Immature natural killer cell (primary cell): Measurements from ENCODE around the gene KCNH3. TPM values are rescaled to one million over a fixed set of nuclear protein-coding genes. Genes with fewer than 3 reads are reported as not detected.

Experiments
- DNase-seq, 3 donors: peaks; one replicate each; pipeline ENCODE4 v3.0.0; 2022; ENCODE audit warnings: mixed read lengths in 1 of 3
- H3K27ac Mint-ChIP-seq, 6 donors: one replicate each; pipeline ENCODE4 v1.8.0; 2020; ENCODE audit warnings: mixed read lengths in 6 of 6, mild to moderate bottlenecking in 5 of 6, inconsistent platforms in 4 of 6, moderate library complexity in 3 of 6
- H3K27me3 Mint-ChIP-seq, 3 donors: one replicate each; pipeline ENCODE4 v1.8.0; 2020 to 2021; ENCODE audit warnings: low read depth in 3 of 3, mild to moderate bottlenecking in 3 of 3, mixed read lengths in 3 of 3, moderate library complexity in 3 of 3, inconsistent platforms in 1 of 3
- H3K36me3 Mint-ChIP-seq, 3 donors: one replicate each; pipeline ENCODE4 v1.8.0; 2020; ENCODE audit warnings: mixed read lengths in 3 of 3, inconsistent platforms in 2 of 3, mild to moderate bottlenecking in 2 of 3
- H3K4me1 Mint-ChIP-seq, 2 donors: one replicate each; pipeline ENCODE4 v1.8.0; 2020; ENCODE audit warnings: inconsistent platforms in 2 of 2, mild to moderate bottlenecking in 2 of 2, mixed read lengths in 2 of 2, moderate library complexity in 1 of 2
- H3K4me3 Mint-ChIP-seq, 5 donors: one replicate each; pipeline ENCODE4 v1.8.0; 2020; ENCODE audit warnings: mild to moderate bottlenecking in 5 of 5, mixed read lengths in 5 of 5, inconsistent platforms in 3 of 5, moderate library complexity in 3 of 5
- H3K9me3 Mint-ChIP-seq, 6 donors: one replicate each; pipeline ENCODE4 v1.8.0; 2020; ENCODE audit warnings: mild to moderate bottlenecking in 6 of 6, mixed read lengths in 6 of 6, inconsistent platforms in 4 of 6, moderate library complexity in 3 of 6
- polyA plus RNA-seq, 3 donors: library from polyadenylated mRNA; unstranded; fragments of 300-500 nt; fragmentation: Illumina TruSeq; gene quantifications; one replicate each; pipeline ENCODE4 v1.2.3, GENCODE V29; 2021

The KCNH3 gene
- polyA plus RNA-seq, 3 donors from 2014 or later, result 0.96 to 1.1 TPM; not detected in 1

GRCh38 chr12:49553512-49554088 lies 14.8 kb downstream of the KCNH3 start:
- Mint-ChIP-seq H3K27me3 (peaks cover 0 to 8% (median 0%) of the 10 kb centered on the region in 3 donors), H3K4me3 (no peak overlapping the region), H3K9me3 (no peaks in the 10 kb centered on the region), H3K36me3 (peaks cover 0 to 9% (median 5%) of the 10 kb centered on the region in 3 donors), H3K4me1 (peaks cover 0 to 3% of the 10 kb centered on the region in 2 donors), H3K27ac (no peak overlapping the region)
- DNase-seq, result peak in 1 of 3 donors; percentile 21

- Mint-ChIP-seq H3K36me3 (peaks cover 0 to 15% (median 7%) of the 10 kb centered on the region in 3 donors), H3K27ac (no peak overlapping the region), H3K4me1 (peaks cover 0 to 1% of the 10 kb centered on the region in 2 donors), H3K4me3 (no peak overlapping the region), H3K27me3 (peaks cover 0 to 8% (median 0%) of the 10 kb centered on the region in 3 donors), H3K9me3 (no peaks in the 10 kb centered on the region)
- no peak for DNase-seq
Measured at GRCh38 chr12:49554266-49554665, 15.4 kb downstream of the KCNH3 start.

DNA sequence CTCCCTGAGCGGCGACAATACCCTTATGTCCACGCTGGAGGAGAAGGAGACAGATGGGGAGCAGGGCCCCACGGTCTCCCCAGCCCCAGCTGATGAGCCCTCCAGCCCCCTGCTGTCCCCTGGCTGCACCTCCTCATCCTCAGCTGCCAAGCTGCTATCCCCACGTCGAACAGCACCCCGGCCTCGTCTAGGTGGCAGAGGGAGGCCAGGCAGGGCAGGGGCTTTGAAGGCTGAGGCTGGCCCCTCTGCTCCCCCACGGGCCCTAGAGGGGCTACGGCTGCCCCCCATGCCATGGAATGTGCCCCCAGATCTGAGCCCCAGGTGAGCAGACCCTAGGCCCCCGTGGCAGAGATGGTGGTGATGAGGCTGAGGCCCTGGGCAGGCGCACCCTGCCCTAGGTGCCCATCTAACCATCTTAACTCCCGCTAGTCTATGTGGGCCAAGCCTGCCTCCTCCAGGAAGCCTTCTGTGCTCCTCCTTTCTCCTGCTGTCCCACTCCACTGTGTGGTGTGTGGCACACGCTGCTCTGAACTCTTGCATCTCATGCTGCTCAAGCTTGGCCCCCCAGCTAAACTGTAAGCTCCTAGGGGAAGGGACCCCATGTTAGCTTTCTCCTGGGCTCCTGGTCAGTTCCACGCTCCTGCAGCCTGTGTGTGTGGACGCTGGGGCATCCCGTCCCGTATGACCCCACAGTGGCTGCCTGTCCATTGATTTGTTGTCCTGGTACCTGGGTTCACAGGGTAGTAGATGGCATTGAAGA lies 17.0 kb downstream of the KCNH3 start:
- no peaks in the 10 kb centered on the region for H3K4me1 Mint-ChIP-seq
- peaks cover 0 to 5% (median 0%) of the 10 kb centered on the region in 3 donors for H3K27me3 Mint-ChIP-seq
- peak overlapping the region in 2 of 6 donors; percentile 35 to 51 for H3K27ac Mint-ChIP-seq
- peaks cover 0 to 19% (median 9%) of the 10 kb centered on the region in 3 donors for H3K36me3 Mint-ChIP-seq
- H3K9me3 Mint-ChIP-seq, result no peaks in the 10 kb centered on the region
- DNase-seq, result no peak
- no peak overlapping the region for H3K4me3 Mint-ChIP-seq

GRCh38 chr12:49556391-49557186 lies 17.8 kb downstream of the KCNH3 start:
- Mint-ChIP-seq H3K4me3 (no peak overlapping the region), H3K27ac (peak overlapping the region in 3 of 6 donors; percentile 40 to 62 (median 50)), H3K4me1 (no peaks in the 10 kb centered on the region), H3K36me3 (peaks cover 0 to 22% (median 11%) of the 10 kb centered on the region in 3 donors), H3K27me3 (peaks cover 0 to 2% (median 0%) of the 10 kb centered on the region in 3 donors), H3K9me3 (no peaks in the 10 kb centered on the region)
- DNase-seq, result no peak

- no peak for DNase-seq
- Mint-ChIP-seq H3K4me3 (no peak overlapping the region), H3K9me3 (no peaks in the 10 kb centered on the region), H3K4me1 (peaks cover 0 to 3% of the 10 kb centered on the region in 2 donors), H3K36me3 (peaks cover 4 to 29% (median 16%) of the 10 kb centered on the region in 3 donors), H3K27me3 (peaks cover 0 to 1% (median 0%) of the 10 kb centered on the region in 3 donors), H3K27ac (no peak overlapping the region)
Measured at GRCh38 chr12:49557187-49557916, 18.5 kb downstream of the KCNH3 start.

DNA sequence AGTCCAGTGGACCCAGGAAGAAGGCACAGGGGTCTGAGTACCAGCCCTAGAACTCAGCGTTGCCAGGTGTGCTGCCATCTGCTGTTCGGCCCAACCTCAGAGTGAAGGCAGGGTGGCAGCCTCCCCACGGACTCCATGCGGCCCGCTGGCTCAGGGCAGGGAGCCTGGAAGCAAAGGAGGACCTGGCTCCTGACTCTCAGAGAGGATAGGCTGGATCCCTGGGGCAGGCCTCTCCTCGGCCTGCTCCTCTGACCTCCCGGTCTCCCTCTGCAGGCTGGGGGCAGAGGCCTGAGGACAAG lies 19.0 kb downstream of the KCNH3 start:
- H3K27ac Mint-ChIP-seq, result no peak overlapping the region
- H3K27me3 Mint-ChIP-seq, result no peaks in the 10 kb centered on the region
- H3K4me3 Mint-ChIP-seq, result no peak overlapping the region
- H3K9me3 Mint-ChIP-seq, result no peaks in the 10 kb centered on the region
- DNase-seq, result no peak
- peaks cover 0 to 3% of the 10 kb centered on the region in 2 donors for H3K4me1 Mint-ChIP-seq
- H3K36me3 Mint-ChIP-seq, result peaks cover 9 to 34% (median 16%) of the 10 kb centered on the region in 3 donors

GRCh38 chr12:49558526-49558925 lies 19.7 kb downstream of the KCNH3 start:
- Mint-ChIP-seq H3K27ac (no peak overlapping the region), H3K9me3 (no peaks in the 10 kb centered on the region), H3K27me3 (no peaks in the 10 kb centered on the region), H3K4me1 (peaks cover 2 to 4% of the 10 kb centered on the region in 2 donors), H3K4me3 (no peak overlapping the region), H3K36me3 (peaks cover 9 to 35% (median 16%) of the 10 kb centered on the region in 3 donors)
- DNase-seq, result no peak

DNA sequence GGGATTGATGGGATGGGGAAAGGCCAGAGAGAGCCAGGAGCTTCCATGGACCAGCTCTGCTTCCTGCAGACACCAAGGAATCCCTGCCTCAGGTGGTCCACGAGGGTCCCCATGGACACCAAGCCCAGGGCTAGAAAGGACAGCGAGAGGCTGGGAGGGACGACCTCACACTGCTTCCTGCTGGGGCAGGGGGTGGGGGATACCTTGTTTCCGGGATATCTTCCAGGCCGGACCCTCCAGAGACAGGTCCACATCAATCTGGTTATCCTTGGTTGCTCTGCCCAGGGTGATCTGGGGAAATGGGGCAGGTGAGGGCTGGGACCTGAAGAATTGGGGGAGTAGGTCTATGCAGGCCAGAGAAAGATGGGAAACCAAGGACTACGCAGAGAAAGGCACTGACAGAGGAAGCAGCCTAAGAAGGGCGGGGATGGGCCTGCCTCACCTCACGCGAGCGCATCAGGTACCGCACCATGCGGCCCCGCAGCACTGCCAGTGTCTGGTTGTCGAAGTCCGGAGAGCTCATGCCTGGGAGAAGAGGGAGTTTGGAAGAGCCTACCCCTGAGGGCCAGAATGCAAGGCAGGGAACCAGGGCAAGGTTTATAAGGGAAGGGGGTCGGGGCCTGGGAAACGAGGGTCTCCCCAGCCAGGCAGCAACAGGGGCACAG lies 20.3 kb downstream of the KCNH3 start:
- Mint-ChIP-seq H3K4me3 (no peak overlapping the region), H3K27ac (no peak overlapping the region)

GRCh38 chr12:49560695-49561094 lies 21.9 kb downstream of the KCNH3 start:
- H3K27me3 Mint-ChIP-seq, result no peaks in the 10 kb centered on the region
- H3K36me3 Mint-ChIP-seq, result peaks cover 9 to 38% (median 16%) of the 10 kb centered on the region in 3 donors
- peaks cover 24 to 25% of the 10 kb centered on the region in 2 donors for H3K4me1 Mint-ChIP-seq
- H3K4me3 Mint-ChIP-seq, result no peak overlapping the region
- H3K9me3 Mint-ChIP-seq, result no peaks in the 10 kb centered on the region
- peak overlapping the region in 1 of 6 donors; percentile 36 for H3K27ac Mint-ChIP-seq
- no peak for DNase-seq

More for the DNA sequence above, 20.3 kb downstream of the KCNH3 start:
- Mint-ChIP-seq H3K27me3 (no peaks in the 10 kb centered on the region), H3K9me3 (no peaks in the 10 kb centered on the region), H3K36me3 (peaks cover 9 to 38% (median 16%) of the 10 kb centered on the region in 3 donors), H3K4me1 (peaks cover 9 to 10% of the 10 kb centered on the region in 2 donors)
- no peak for DNase-seq

DNA sequence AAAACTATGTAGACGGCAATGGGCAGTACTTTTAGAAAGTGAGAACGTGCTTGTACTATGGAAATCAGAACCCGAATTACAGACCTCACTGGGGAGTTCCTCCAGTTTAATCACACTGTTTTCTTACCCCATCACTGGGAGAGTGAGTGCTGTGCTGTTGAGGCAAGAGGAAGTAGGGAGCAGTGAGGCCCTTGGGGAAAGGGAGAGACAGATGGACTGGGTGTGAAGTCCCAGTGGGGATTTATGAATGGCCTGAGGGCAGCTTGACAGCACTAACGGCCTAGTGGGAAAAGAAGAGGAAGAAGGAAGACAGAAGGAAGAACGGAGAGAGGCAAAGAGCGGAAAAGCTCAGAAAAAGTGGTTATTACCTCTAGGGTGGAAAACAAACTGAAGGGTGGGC lies 23.4 kb downstream of the KCNH3 start:
- H3K4me1 Mint-ChIP-seq, result peaks cover 38 to 40% of the 10 kb centered on the region in 2 donors
- DNase-seq, result no peak
- no peak overlapping the region for H3K27ac Mint-ChIP-seq
- H3K9me3 Mint-ChIP-seq, result no peaks in the 10 kb centered on the region
- H3K36me3 Mint-ChIP-seq, result peaks cover 9 to 34% (median 12%) of the 10 kb centered on the region in 3 donors
- no peak overlapping the region for H3K4me3 Mint-ChIP-seq
- no peaks in the 10 kb centered on the region for H3K27me3 Mint-ChIP-seq

GRCh38 chr12:49562831-49563230 lies 24.0 kb downstream of the KCNH3 start:
- Mint-ChIP-seq H3K36me3 (peaks cover 9 to 34% (median 12%) of the 10 kb centered on the region in 3 donors), H3K4me3 (no peak overlapping the region), H3K4me1 (peaks cover 44 to 45% of the 10 kb centered on the region in 2 donors), H3K9me3 (no peaks in the 10 kb centered on the region), H3K27ac (peak overlapping the region in 1 of 6 donors; percentile 37), H3K27me3 (peaks cover 2 to 5% (median 4%) of the 10 kb centered on the region in 3 donors)
- DNase-seq, result no peak

DNA sequence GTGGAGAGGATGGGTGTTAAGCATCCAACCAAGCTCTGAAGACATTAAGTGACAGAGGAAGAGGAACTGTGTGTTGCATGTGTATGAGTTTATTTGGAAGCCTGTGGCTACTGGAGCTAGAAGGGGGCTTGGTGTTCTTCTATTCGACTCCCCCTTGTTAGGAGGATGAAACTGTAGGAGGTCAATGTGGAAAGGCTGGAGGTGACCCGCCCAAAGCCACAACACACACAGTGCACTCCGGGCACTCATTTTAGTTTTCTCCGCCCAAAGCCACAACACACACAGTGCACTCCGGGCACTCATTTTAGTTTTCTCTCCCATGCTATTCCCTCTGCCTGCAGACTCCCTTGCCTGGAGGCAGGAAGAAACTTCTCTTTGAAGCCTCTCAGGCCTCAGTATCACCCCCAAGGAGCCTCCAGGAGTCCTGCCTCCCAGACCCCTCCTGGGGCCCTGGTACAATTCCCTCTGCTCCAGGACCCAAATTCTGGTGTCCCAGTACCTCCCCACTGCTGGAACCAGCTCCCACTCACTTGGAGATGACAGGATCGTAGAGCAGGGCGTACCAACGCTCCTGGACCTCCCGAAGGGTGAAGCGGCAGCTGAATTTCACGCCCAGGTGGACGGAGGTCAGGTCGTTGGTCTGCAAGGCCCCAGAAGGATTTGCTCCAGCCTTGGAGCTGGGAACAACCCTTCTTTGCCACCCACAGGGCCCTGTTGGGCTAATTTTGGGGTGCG lies 25.3 kb downstream of the KCNH3 start:
- peaks cover 56 to 57% of the 10 kb centered on the region in 2 donors for H3K4me1 Mint-ChIP-seq
- H3K4me3 Mint-ChIP-seq, result peak overlapping the region; percentile 53 to 66 (median 61)
- DNase-seq, result no peak
- peaks cover 6 to 11% (median 8%) of the 10 kb centered on the region in 3 donors for H3K27me3 Mint-ChIP-seq
- peak overlapping the region; percentile 1 to 81 (median 59) for H3K27ac Mint-ChIP-seq
- H3K9me3 Mint-ChIP-seq, result no peaks in the 10 kb centered on the region
- H3K36me3 Mint-ChIP-seq, result peaks cover 9 to 25% (median 9%) of the 10 kb centered on the region in 3 donors
